A549 (cell line): ENCODE data around the gene AFF1. TPM values are rescaled to one million over a fixed set of nuclear protein-coding genes. Genes with fewer than 3 reads are reported as not detected.

Experiments used
- ATAC-seq, 2 experiments: fragments of 200-7000 bp in 1 of 2; fragments of >200 bp in 1 of 2; cut with Nextera tagmentation in 1 of 2; cut with Tn5 transposase in 1 of 2; 3 replicates each; pipeline versions ENCODE4 v1.8.0 to v1.9.1; 2018 to 2020; ENCODE audit warnings: mild to moderate bottlenecking in 1 of 2, moderate library complexity in 1 of 2
- CTCF ChIA-PET: fragments of 300-600 bp; sonication (Branson Sonifier 250); formaldehyde crosslinking; extraction: SDS; loops from one replicate; lab custom pipeline; 2021; ENCODE audit warnings: antibody characterized with exemption, inconsistent platforms; lab: Yijun Ruan, JAX
- POLR2A ChIA-PET: fragments of 350-600 bp; formaldehyde crosslinking; extraction: SDS; loops from one replicate; lab custom pipeline; 2021; ENCODE audit warnings: antibody characterized with exemption, inconsistent platforms; lab: Yijun Ruan, JAX
- DNase-seq, 2 experiments: peaks; one replicate each; pipeline versions ENCODE4 v3.0.0 to v3.0.0-alpha.2; 2011 to 2016; ENCODE audit warnings: low read depth in 1 of 2, low spot score in 1 of 2
- FAIRE-seq: peaks from 2 replicates; lab custom pipeline; 2011; peaks lifted over from hg19 to GRCh38; lab: Jason Lieb, UNC
- H3K27ac ChIP-seq, 2 experiments: fragments of >200 bp; sonication (Bioruptor Twin); formaldehyde crosslinking; 3 replicates each; pipeline ENCODE4 v1.5.1; 2016 to 2017
- H3K4me1 ChIP-seq: fragments of >200 bp; sonication (Bioruptor Twin); formaldehyde crosslinking; 3 replicates; pipeline ENCODE4 v1.6.1; 2016
- H3K4me2 ChIP-seq: fragments of >200 bp; sonication (Bioruptor Twin); formaldehyde crosslinking; 3 replicates; pipeline ENCODE4 v1.6.1; 2016
- H3K4me3 ChIP-seq: fragments of >200 bp; sonication (Bioruptor Twin); formaldehyde crosslinking; 3 replicates; pipeline ENCODE4 v1.5.1; 2016
- H3K9me3 ChIP-seq: fragments of >200 bp; sonication (Bioruptor Twin); formaldehyde crosslinking; 3 replicates; pipeline ENCODE4 v1.6.1; 2016
- BCL3 ChIP-seq: fragments of >200 bp; sonication (Bioruptor Twin); formaldehyde crosslinking; IDR thresholded peaks from 3 replicates; pipeline ENCODE4 v1.6.1; 2016
- CEBPB ChIP-seq, 2 experiments: fragments of >200 bp in 1 of 2; sonication (Bioruptor Twin) in 1 of 2; formaldehyde crosslinking in 1 of 2; IDR thresholded peaks; 2 replicates each; pipeline ENCODE4 v1.6.1; 2012 to 2016
- CHD2 ChIP-seq: fragments of 150-350 bp; IDR thresholded peaks from 2 replicates; pipeline ENCODE4 v1.6.1; 2014; ENCODE audit warnings: low read length; ENCODE audit not compliant: partially characterized antibody
- CHD4 ChIP-seq: fragments of 200-600 bp; sonication (generic); IDR thresholded peaks from 2 replicates; pipeline ENCODE4 v1.6.1; 2016; ENCODE audit warnings: antibody characterized with exemption, mild to moderate bottlenecking, borderline replicate concordance
- EHF ChIP-seq: fragments of 250-450 bp; sonication (Bioruptor Pico); IDR thresholded peaks from 2 replicates; pipeline ENCODE4 v1.5.0; 2020; ENCODE audit warnings: mild to moderate bottlenecking
- ELK1 ChIP-seq: fragments of 150-350 bp; IDR thresholded peaks from 2 replicates; pipeline ENCODE4 v1.6.1; 2014; ENCODE audit warnings: low read depth, mild to moderate bottlenecking, low read length
- FOSL2 ChIP-seq, 2 experiments: fragments of 450-650 bp in 1 of 2; fragments of >200 bp in 1 of 2; sonication (Bioruptor Twin) in 1 of 2; formaldehyde crosslinking; IDR thresholded peaks; 2 replicates each; pipeline versions ENCODE4 v1.5.0 to v1.6.1; 2016 to 2020; ENCODE audit warnings: mild to moderate bottlenecking in 1 of 2, moderate library complexity in 1 of 2
- GATA3 ChIP-seq: IDR thresholded peaks from 2 replicates; pipeline ENCODE4 v1.6.1; 2012; ENCODE audit warnings: borderline replicate concordance
- HES2 ChIP-seq: fragments of >200 bp; sonication (Bioruptor Twin); formaldehyde crosslinking; IDR thresholded peaks from 2 replicates; pipeline ENCODE4 v1.6.1; 2016
- HOXA7 ChIP-seq: fragments of 250-450 bp; sonication (Bioruptor Pico); IDR thresholded peaks from 2 replicates; pipeline ENCODE4 v1.5.0; 2020; ENCODE audit warnings: mild to moderate bottlenecking, moderate library complexity
- HOXB13 ChIP-seq: fragments of 250-450 bp; sonication (Bioruptor Pico); IDR thresholded peaks from 2 replicates; pipeline ENCODE4 v1.5.0; 2020; ENCODE audit warnings: low read depth, mild to moderate bottlenecking, moderate library complexity
- MAFK ChIP-seq: fragments of 450-650 bp; IDR thresholded peaks from 2 replicates; pipeline ENCODE4 v1.6.1; 2014; ENCODE audit not compliant: partially characterized antibody
- MAX ChIP-seq: IDR thresholded peaks from 2 replicates; pipeline ENCODE4 v1.6.1; 2012
- MAZ ChIP-seq: fragments of 150-350 bp; IDR thresholded peaks from 2 replicates; pipeline ENCODE4 v1.6.1; 2014; ENCODE audit warnings: antibody characterized with exemption, low read depth, low read length, borderline replicate concordance
- NPAS2 ChIP-seq: fragments of 250-450 bp; sonication (Bioruptor Pico); IDR thresholded peaks from 2 replicates; pipeline ENCODE4 v1.8.0; 2022; ENCODE audit warnings: mild to moderate bottlenecking, moderate library complexity, borderline replicate concordance
- PHF8 ChIP-seq: fragments of 200-600 bp; sonication (generic); IDR thresholded peaks from 2 replicates; pipeline ENCODE4 v1.6.1; 2016; ENCODE audit warnings: low read depth, mild to moderate bottlenecking, antibody characterized with exemption, moderate library complexity, borderline replicate concordance
- POLR2A ChIP-seq: IDR thresholded peaks from 2 replicates; pipeline ENCODE4 v1.6.1; 2012; ENCODE audit warnings: mild to moderate bottlenecking, low read length
- RAD21 ChIP-seq, 2 experiments: fragments of >200 bp in 1 of 2; sonication (Bioruptor Twin) in 1 of 2; formaldehyde crosslinking in 1 of 2; IDR thresholded peaks in 1 of 2; conservative IDR thresholded peaks in 1 of 2; 2 replicates in 1 of 2; 3 replicates in 1 of 2; pipeline ENCODE4 v1.6.1; 2012 to 2018; ENCODE audit warnings: inconsistent platforms in 1 of 2
- RARB ChIP-seq: fragments of 250-450 bp; sonication (Bioruptor Pico); IDR thresholded peaks from 2 replicates; pipeline ENCODE4 v1.8.0; 2021; ENCODE audit warnings: mild to moderate bottlenecking, moderate library complexity
- TFCP2L1 ChIP-seq: fragments of 250-450 bp; sonication (Bioruptor Pico); IDR thresholded peaks from 2 replicates; pipeline ENCODE4 v1.5.0; 2021; ENCODE audit warnings: mild to moderate bottlenecking
- ZFP36 ChIP-seq: fragments of 450-650 bp; IDR thresholded peaks from 2 replicates; pipeline ENCODE4 v1.6.1; 2014; ENCODE audit warnings: borderline replicate concordance; ENCODE audit not compliant: partially characterized antibody
- WGBS: methylation state at CpG from one replicate; pipeline ENCODE4 v1.1.6; 2017; ENCODE audit errors: missing lambda C conversion rate; 5-methylcytosine and 5-hydroxymethylcytosine counted together
- polyA plus RNA-seq, 4 experiments: library from polyadenylated mRNA; depleted of rRNA in 3 of 4; stranded (reverse); fragments of >200 nt; fragmentation: RNase III in 1 of 4; extraction: RNeasy Plus Mini Kit Qiagen cat#74134 plus additional on column Dnase treatment in 1 of 4; gene quantifications; 2 replicates in 3 of 4; 3 replicates in 1 of 4; pipeline ENCODE4 v1.2.3, GENCODE V29; 2011 to 2017
- TF ChIP-seq, protein P1 (sequence below): fragments of 450-650 bp; IDR thresholded peaks from 2 replicates; pipeline ENCODE4 v1.6.1; 2014; ENCODE audit warnings: antibody characterized with exemption

AFF1 gene
- polyA plus RNA-seq, 2 of the 4 experiments (the other 2 are of a cell fraction), result 13.7 to 15.4 TPM

GRCh38 chr4:87117051-87117731 is 182.4 kb downstream of the AFF1 start:
- Histone ChIP-seq H3K4me3 (no peak overlapping the region), H3K27ac (no peak overlapping the region), H3K9me3 (no peaks in the 10 kb centered on the region), H3K4me1 (no peaks in the 10 kb centered on the region), H3K4me2 (no peak overlapping the region)
- POLR2A ChIA-PET, result no interaction called here
- TF ChIP-seq MAX, result no peak
- TF ChIP-seq EHF (CRISPR knock-in tag), result no peak
- no peak for TF ChIP-seq HES2
- TF ChIP-seq TFCP2L1, result no peak
- no peak for TF ChIP-seq ZFP36
- TF ChIP-seq MAZ, result no peak
- no peak for TF ChIP-seq FOSL2 (IDR thresholded peaks at IDR 0.05)
- no peak for TF ChIP-seq FOSL2 (CRISPR knock-in tag; IDR thresholded peaks at IDR 0.05)
- TF ChIP-seq MAFK, result no peak
- no peak for TF ChIP-seq PHF8
- TF ChIP-seq ELK1, result no peak
- no peak for TF ChIP-seq NPAS2 (CRISPR knock-in tag)
- no peak for TF ChIP-seq CEBPB (IDR thresholded peaks at IDR 0.05)
- TF ChIP-seq BCL3, result no peak
- TF ChIP-seq POLR2A, result no peak
- no peak for TF ChIP-seq HOXB13
- no peak for TF ChIP-seq HOXA7 (CRISPR knock-in tag)
- no peak for TF ChIP-seq CHD4
- WGBS, result 94% methylated on average over 8 of the region's 8 CpGs
- FAIRE-seq, result no peak
- ATAC-seq, result no peak
- CTCF ChIA-PET, result interaction anchor here (0.9 to 1.6 kb wide), 4 partner anchors 24 to 195 kb away, joined by 3 to 5 read pairs (median 4); no protein-coding TSS in a partner anchor
- no peak for DNase-seq

DNA sequence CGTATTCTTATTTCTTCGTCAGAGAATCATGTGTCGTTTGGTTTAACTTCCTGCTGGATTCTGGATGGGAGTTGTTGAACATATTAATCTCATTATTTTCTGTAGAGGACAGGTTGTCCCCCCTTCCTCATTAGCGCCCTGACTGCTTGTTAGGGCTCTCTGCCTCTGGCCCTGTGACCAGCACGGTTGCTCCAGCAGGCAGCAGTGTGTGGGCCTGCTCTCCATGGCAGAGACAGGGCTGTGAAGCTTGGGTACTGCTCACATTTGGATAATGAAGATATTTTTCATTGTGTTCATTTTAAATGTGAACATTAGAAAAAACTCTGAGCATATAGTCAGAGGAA is 182.9 kb downstream of the AFF1 start:
- no peak overlapping the region for H3K27ac ChIP-seq
- no peak overlapping the region for H3K4me2 ChIP-seq
- no peaks in the 10 kb centered on the region for H3K9me3 ChIP-seq
- no peak overlapping the region for H3K4me3 ChIP-seq
- CTCF ChIA-PET, result interaction anchor here (0.9 to 1.6 kb wide), 4 partner anchors 24 to 195 kb away, joined by 3 to 5 read pairs (median 4); no protein-coding TSS in a partner anchor
- 97% methylated on average over 5 of the region's 5 CpGs for WGBS
- DNase-seq, result no peak
- POLR2A ChIA-PET, result no interaction called here
- TF ChIP-seq CHD2 (no peak), GATA3 (no peak)
- ATAC-seq, result no peak
- no peaks in the 10 kb centered on the region for H3K4me1 ChIP-seq
- FAIRE-seq, result no peak

GRCh38 chr4:87118421-87118820 is 183.6 kb downstream of the AFF1 start:
- CTCF ChIA-PET, result interaction anchor here (0.9 to 1.4 kb wide), 3 partner anchors 34 to 196 kb away, joined by 3 to 5 read pairs (median 4); no protein-coding TSS in a partner anchor
- FAIRE-seq, result no peak
- no peak for DNase-seq
- Histone ChIP-seq H3K9me3 (no peaks in the 10 kb centered on the region), H3K4me1 (no peaks in the 10 kb centered on the region), H3K27ac (no peak overlapping the region), H3K4me2 (no peak overlapping the region), H3K4me3 (no peak overlapping the region)
- TF ChIP-seq RAD21 (conservative IDR thresholded peaks at IDR 0.05 in 1 of 2, IDR thresholded peaks at IDR 0.05 in 1 of 2) (no peak), RARB (CRISPR knock-in tag) (no peak)
- TF ChIP-seq, protein P1, sequence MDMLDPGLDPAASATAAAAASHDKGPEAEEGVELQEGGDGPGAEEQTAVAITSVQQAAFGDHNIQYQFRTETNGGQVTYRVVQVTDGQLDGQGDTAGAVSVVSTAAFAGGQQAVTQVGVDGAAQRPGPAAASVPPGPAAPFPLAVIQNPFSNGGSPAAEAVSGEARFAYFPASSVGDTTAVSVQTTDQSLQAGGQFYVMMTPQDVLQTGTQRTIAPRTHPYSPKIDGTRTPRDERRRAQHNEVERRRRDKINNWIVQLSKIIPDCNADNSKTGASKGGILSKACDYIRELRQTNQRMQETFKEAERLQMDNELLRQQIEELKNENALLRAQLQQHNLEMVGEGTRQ, result no peak
- ATAC-seq, result no peak
- WGBS, result 96% methylated on average over 1 of the region's 1 CpG
- POLR2A ChIA-PET, result no interaction called here
